ENCODE results near the gene TF.

TF gene

DNA sequence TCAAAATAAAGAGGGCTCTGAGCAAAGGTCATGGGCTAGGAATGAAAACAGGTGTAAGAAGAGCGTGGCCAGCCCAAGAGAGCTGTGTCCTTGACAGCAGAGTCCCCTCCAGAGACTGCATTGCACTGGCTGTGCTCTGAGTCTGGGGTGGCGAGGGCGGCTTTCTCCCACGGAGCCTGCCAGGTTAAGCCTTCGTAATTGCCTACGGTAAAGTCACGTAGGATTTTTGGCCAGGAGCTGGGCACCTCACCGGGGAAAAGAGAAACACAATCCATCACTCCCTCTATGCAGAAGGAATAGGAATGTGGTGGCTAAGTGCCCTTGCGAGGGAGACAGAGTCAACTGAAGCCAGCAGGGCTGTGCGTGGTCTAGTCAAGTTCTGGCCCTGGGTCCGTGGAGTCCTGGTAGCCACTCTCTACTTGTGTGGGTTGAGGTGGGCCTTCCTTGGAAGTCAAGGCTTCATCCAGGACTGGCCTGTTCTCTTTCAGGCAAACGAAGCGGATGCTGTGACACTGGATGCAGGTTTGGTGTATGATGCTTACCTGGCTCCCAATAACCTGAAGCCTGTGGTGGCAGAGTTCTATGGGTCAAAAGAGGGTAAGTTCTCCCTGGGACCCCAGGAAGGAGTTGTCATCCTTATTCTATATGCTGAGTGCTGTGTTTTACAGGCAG lies 7.0 kb downstream of the TF start:
- TF ChIP-seq, protein P1, sequence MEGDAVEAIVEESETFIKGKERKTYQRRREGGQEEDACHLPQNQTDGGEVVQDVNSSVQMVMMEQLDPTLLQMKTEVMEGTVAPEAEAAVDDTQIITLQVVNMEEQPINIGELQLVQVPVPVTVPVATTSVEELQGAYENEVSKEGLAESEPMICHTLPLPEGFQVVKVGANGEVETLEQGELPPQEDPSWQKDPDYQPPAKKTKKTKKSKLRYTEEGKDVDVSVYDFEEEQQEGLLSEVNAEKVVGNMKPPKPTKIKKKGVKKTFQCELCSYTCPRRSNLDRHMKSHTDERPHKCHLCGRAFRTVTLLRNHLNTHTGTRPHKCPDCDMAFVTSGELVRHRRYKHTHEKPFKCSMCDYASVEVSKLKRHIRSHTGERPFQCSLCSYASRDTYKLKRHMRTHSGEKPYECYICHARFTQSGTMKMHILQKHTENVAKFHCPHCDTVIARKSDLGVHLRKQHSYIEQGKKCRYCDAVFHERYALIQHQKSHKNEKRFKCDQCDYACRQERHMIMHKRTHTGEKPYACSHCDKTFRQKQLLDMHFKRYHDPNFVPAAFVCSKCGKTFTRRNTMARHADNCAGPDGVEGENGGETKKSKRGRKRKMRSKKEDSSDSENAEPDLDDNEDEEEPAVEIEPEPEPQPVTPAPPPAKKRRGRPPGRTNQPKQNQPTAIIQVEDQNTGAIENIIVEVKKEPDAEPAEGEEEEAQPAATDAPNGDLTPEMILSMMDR (IDR thresholded peaks at IDR 0.05; ENCODE audit: low read length, missing control alignments) = no peak
- no peak for DNase-seq (ENCODE audit: low read depth)
- H3K4me3 ChIP-seq (replicated peaks; ENCODE audit: low read depth, low read length) = no peak overlapping the region

DNA sequence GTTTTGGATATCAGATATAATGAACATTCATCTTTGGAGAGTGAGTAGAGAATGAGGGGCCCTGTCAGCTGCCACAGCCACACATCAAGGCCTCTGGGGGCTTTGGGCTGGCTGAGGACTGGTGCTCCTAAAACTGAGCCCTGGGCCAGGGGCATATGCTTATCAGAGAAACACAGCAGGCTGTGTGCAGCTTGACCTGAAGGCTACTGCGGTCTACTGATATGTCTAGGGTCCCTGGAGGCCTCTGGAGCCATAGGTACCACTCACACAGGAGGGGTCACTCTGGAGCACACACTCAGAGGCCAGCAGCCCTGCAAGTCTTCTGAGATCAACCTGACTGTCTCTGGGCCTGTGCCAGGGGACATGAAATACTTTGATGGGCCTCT lies 7.6 kb downstream of the TF start:
- no peak for DNase-seq (ENCODE audit: low read depth)
- H3K4me3 ChIP-seq (replicated peaks; ENCODE audit: low read depth, low read length) = no peak overlapping the region
- TF ChIP-seq, protein P1 (IDR thresholded peaks at IDR 0.05; ENCODE audit: low read length, missing control alignments) = no peak

- no peak overlapping the region for H3K4me3 ChIP-seq (replicated peaks; ENCODE audit: low read depth, low read length)
- TF ChIP-seq, protein P1 (IDR thresholded peaks at IDR 0.05; ENCODE audit: low read length, missing control alignments) = no peak
- no peak for DNase-seq (ENCODE audit: low read depth)
Measured at GRCh38 chr3:133754455-133754854, 8.3 kb downstream of the TF start.

GRCh38 chr3:133754973-133755828 lies 9.0 kb downstream of the TF start:
- no peak overlapping the region for H3K4me3 ChIP-seq (replicated peaks; ENCODE audit: low read depth, low read length)
- no peak for DNase-seq (ENCODE audit: low read depth)
- TF ChIP-seq, protein P1 (IDR thresholded peaks at IDR 0.05; ENCODE audit: low read length, missing control alignments) = no peak

GRCh38 chr3:133756716-133757694 lies 10.8 kb downstream of the TF start:
- no peak for DNase-seq (ENCODE audit: low read depth)
- no peak overlapping the region for H3K4me3 ChIP-seq (replicated peaks; ENCODE audit: low read depth, low read length)
- TF ChIP-seq, protein P1 (IDR thresholded peaks at IDR 0.05; ENCODE audit: low read length, missing control alignments) = no peak

- TF ChIP-seq, protein P1 (IDR thresholded peaks at IDR 0.05; ENCODE audit: low read length, missing control alignments) = no peak
- no peak overlapping the region for H3K4me3 ChIP-seq (replicated peaks; ENCODE audit: low read depth, low read length)
- DNase-seq (ENCODE audit: low read depth) = no peak
Measured at GRCh38 chr3:133757701-133758567, 11.7 kb downstream of the TF start.
